B cell (primary cell): ENCODE results near the gene ADAMTS12.

Experiments
- CTCF ChIP-seq: fragments of 200-600 bp; IDR thresholded peaks from one replicate; pipeline ENCODE4 v1.8.0; 2022; ENCODE audit warnings: antibody characterized with exemption, mild to moderate bottlenecking
- EZH2 ChIP-seq: IDR thresholded peaks from 2 replicates; pipeline ENCODE4 v1.6.1; 2012; ENCODE audit warnings: borderline replicate concordance, low read depth, mild to moderate bottlenecking, moderate library complexity, low read length; ENCODE audit not compliant: insufficient read depth, poor library complexity, severe bottlenecking

GRCh38 chr5:33762859-33763258, 128.9 kb downstream of the ADAMTS12 start:
- no peak for TF ChIP-seq CTCF
- TF ChIP-seq EZH2 = no peak
